Measurements from ENCODE around the gene EYA3.

GRCh38 chr1:28135371-28136168 is 47.2 kb upstream of the EYA3 start:
- TF ChIP-seq POLR2A (IDR thresholded peaks at IDR 0.05; ENCODE audit: low read depth, low read length), result no peak
- no peak for TF ChIP-seq POLR2AphosphoS5 (IDR thresholded peaks at IDR 0.05; ENCODE audit: low read depth, low read length)
